HFFc6 (cell line): ENCODE measurements around the gene HSPBP1. TPM values are rescaled to one million over a fixed set of nuclear protein-coding genes. Genes with fewer than 3 reads are reported as not detected.

ENCODE experiments used
- DNase-seq: peaks from one replicate; pipeline ENCODE4 v3.0.0-alpha.2; 2018
- H3K27ac Mint-ChIP-seq: 2 replicates; pipeline ENCODE4 v1.8.0; 2020; ENCODE audit warnings: mild to moderate bottlenecking, mixed read lengths
- H3K27me3 Mint-ChIP-seq: 2 replicates; pipeline ENCODE4 v1.8.0; 2021; ENCODE audit warnings: mild to moderate bottlenecking, moderate library complexity, mixed read lengths; ENCODE audit not compliant: insufficient read depth
- H3K36me3 Mint-ChIP-seq: 2 replicates; pipeline ENCODE4 v1.8.0; 2021; ENCODE audit warnings: low read depth, mixed read lengths
- H3K4me1 Mint-ChIP-seq: 2 replicates; pipeline ENCODE4 v1.8.0; 2020; ENCODE audit warnings: low read depth, mixed read lengths
- H3K4me3 Mint-ChIP-seq: 2 replicates; pipeline ENCODE4 v1.8.0; 2020; ENCODE audit warnings: mild to moderate bottlenecking, moderate library complexity, mixed read lengths
- H3K9me3 Mint-ChIP-seq: 2 replicates; pipeline ENCODE4 v1.8.0; 2020; ENCODE audit warnings: mild to moderate bottlenecking, mixed read lengths
- total RNA-seq, 6 experiments: library from RNA; stranded (reverse); fragmentation: NEBNext Ultra II Directional; extraction: Animal tissue kit (Norgen Biotek cat#: 25700); gene quantifications; 2 replicates in 1 of 6; 3 replicates in 5 of 6; pipeline ENCODE4 v1.2.3, GENCODE V29; 2021
- TF ChIP-seq, protein P1 (sequence below): fragments of 200-600 bp; sonication (generic); IDR thresholded peaks from 2 replicates; pipeline ENCODE4 v1.5.0; 2021; ENCODE audit warnings: antibody characterized with exemption, mild to moderate bottlenecking

HSPBP1 gene
- total RNA-seq, 6 experiments from 2014 or later, result 37.5 to 43.1 (median 42.5) TPM

DNA sequence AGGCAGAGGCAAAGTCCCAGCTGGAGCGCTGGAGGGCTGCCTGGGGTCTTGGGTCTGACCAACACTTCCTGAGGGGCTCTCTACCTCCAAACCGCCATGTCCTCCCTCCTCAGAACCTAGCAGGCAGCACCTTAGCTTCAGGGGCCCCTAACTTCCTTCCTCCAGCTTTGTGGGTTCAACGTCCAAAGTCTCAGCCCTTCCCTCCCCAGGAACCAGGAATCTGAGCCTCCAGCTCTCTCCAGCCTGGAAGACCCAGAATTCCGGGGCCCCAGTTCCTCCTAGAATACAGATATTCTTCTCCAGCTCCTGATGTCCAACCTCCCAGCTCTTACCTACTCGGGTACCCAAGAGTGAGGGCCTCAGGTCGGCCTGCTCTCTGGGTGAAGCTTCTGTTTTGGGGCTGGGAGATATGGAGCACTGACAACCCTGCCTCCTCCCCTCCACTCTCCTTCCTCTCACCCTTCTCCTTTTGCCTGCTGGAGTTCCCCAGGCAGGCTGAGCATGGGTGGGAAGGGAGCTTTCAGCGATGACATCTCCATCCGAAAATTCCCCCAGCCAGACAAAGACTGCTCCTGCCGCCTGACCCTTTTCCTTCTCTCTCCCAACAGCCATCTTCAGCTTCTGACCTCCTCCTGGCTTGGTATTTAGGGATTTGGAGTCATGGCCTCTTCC lies 41.7 kb upstream of the HSPBP1 start:
- Mint-ChIP-seq H3K36me3 (no peaks in the 10 kb centered on the region), H3K9me3 (no peaks in the 10 kb centered on the region), H3K27me3 (peaks cover 34% of the 10 kb centered on the region), H3K4me1 (0 out of 2 replicates have a peak, but pooled peaks cover 5% of the 10 kb centered on the region), H3K4me3 (no peak overlapping the region), H3K27ac (no peak overlapping the region)
- no peak for DNase-seq
- TF ChIP-seq, protein P1, sequence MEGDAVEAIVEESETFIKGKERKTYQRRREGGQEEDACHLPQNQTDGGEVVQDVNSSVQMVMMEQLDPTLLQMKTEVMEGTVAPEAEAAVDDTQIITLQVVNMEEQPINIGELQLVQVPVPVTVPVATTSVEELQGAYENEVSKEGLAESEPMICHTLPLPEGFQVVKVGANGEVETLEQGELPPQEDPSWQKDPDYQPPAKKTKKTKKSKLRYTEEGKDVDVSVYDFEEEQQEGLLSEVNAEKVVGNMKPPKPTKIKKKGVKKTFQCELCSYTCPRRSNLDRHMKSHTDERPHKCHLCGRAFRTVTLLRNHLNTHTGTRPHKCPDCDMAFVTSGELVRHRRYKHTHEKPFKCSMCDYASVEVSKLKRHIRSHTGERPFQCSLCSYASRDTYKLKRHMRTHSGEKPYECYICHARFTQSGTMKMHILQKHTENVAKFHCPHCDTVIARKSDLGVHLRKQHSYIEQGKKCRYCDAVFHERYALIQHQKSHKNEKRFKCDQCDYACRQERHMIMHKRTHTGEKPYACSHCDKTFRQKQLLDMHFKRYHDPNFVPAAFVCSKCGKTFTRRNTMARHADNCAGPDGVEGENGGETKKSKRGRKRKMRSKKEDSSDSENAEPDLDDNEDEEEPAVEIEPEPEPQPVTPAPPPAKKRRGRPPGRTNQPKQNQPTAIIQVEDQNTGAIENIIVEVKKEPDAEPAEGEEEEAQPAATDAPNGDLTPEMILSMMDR, result no peak

DNA sequence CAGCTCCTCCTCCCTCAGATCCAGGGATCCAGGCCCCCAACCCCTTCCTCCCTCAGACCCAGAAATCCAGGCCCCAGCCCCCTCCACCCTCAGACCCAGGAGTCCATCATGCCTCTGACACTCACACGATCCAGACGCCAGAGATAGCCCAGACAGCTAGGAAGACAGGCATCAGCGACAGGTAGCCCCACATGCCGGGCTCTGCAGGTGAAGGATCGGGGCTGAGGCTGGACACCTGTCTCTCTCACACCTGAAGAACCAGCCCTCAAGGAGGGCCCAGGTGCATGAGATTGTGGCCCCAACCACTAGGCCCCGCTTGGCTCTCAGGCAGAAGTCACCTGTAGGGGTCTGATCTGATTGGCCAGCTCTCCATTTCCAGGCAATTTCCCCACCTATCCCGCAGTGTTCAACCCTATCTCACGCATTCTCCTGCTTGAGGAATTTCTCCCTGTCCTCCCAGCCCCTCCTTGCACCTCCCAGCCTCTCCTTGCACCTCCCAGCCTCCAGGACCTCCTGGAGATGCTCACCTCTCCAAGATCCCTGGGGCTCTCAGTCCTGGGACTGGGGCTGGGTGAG lies 41.0 kb upstream of the HSPBP1 start:
- Mint-ChIP-seq H3K9me3 (no peaks in the 10 kb centered on the region), H3K4me3 (no peak overlapping the region), H3K36me3 (no peaks in the 10 kb centered on the region), H3K27ac (no peak overlapping the region), H3K27me3 (peaks cover 32% of the 10 kb centered on the region), H3K4me1 (no peaks in the 10 kb centered on the region)
- no peak for DNase-seq
- TF ChIP-seq, protein P1, result no peak

DNA sequence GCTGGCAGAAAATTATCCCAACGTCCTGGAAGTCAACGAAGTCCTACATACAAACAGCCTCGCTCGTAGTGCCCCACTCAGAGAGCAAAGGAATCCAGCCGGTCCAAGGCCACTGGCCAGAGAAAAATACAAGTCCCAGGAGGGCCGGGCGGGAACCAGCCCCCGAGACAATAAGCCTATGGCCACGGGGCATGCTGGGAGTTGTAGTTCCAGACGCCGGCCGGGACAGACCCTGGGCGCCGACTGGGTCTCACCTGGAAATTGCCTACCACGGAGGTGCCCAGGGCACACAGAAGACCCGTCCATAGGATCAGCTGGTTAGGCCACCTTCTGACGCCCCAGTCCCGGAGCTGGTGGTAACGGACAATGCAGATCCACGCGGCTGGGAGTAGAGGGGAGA lies 39.9 kb upstream of the HSPBP1 start:
- Mint-ChIP-seq H3K4me3 (no peak overlapping the region), H3K36me3 (no peaks in the 10 kb centered on the region), H3K4me1 (no peaks in the 10 kb centered on the region), H3K9me3 (no peaks in the 10 kb centered on the region), H3K27me3 (peaks cover 33% of the 10 kb centered on the region), H3K27ac (no peak overlapping the region)
- TF ChIP-seq, protein P1, result no peak
- no peak for DNase-seq

DNA sequence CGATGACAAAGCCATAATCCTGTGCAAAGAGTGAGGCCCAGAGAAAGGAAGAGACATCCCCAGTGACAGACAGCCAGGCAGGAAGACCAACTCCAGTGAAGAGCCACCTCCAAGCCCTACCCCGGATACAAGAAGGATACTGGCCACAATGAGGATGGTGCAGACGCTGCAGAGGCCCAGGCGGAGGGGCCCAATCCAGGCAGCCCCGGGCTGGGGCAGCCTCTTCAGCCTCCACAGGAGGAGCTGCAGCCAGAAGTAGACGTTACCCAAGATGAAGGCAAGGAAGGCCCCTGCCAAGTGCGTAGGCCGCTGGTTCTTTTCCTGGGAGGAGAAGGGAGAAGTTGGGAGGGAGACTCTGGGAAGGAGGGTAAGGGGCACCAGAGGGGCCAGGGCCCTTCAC lies 36.7 kb upstream of the HSPBP1 start:
- H3K4me1 Mint-ChIP-seq, result no peaks in the 10 kb centered on the region
- H3K27ac Mint-ChIP-seq, result no peak overlapping the region
- H3K4me3 Mint-ChIP-seq, result no peak overlapping the region
- H3K36me3 Mint-ChIP-seq, result no peaks in the 10 kb centered on the region
- DNase-seq, result no peak
- no peaks in the 10 kb centered on the region for H3K9me3 Mint-ChIP-seq
- TF ChIP-seq, protein P1, result no peak
- H3K27me3 Mint-ChIP-seq, result peaks cover 25% of the 10 kb centered on the region

DNA sequence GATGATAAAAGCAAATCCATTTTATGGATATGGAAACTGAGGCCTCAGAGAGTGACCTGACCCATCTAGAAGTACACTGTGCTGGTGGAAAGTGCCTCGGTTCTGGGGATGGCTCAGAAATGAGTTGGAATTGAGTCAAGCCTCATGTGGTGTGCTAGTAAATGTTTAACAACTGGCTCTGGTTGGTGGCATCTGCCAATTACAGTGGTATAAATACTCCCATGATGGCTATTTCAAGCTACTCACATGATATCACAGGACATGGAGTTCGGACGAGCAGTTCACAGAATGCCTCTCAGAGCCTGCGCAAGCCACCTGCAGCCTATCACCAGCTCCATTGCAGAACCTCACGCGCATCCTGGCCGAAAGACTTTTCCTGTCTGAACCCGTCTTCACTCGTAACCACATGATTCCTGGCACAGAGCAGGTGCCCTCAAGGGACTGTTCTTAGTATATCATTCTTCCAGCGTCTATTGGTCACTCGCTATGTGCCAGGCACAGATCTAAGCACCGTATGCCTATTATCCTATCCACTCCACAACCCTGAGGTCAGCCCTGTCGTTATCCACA lies 36.1 kb upstream of the HSPBP1 start:
- no peaks in the 10 kb centered on the region for H3K36me3 Mint-ChIP-seq
- H3K27ac Mint-ChIP-seq, result no peak overlapping the region
- no peaks in the 10 kb centered on the region for H3K9me3 Mint-ChIP-seq
- no peak overlapping the region for H3K4me3 Mint-ChIP-seq
- TF ChIP-seq, protein P1, result no peak
- peaks cover 19% of the 10 kb centered on the region for H3K27me3 Mint-ChIP-seq
- DNase-seq, result no peak
- H3K4me1 Mint-ChIP-seq, result no peaks in the 10 kb centered on the region
